NCI-H2196 (cell line): ENCODE results near the gene NLGN2.

Experiments
- DNase-seq: peaks from one replicate; lab custom pipeline; 2025; ENCODE audit not compliant: unreplicated experiment; lab: John Stamatoyannopoulos, UW

NLGN2 gene

DNA sequence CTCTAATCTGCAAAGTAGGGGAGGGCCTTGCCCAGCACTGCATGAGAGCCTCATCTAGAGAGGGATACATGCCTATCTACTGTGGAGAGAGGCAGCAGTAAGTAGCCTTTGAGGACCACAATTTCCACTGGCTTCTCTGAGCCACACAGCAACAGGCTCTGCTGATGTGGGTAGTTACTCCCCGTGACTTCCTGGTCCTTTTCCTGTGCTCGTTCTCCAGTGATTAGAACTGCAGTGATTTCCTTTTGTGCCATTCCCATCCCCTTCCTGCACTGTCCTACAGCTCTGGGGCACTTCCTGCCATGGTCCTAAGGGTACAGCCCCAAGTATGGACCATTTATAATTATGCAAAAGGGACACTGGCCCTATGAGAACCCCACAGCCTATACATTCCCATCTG lies 16.3 kb upstream of the NLGN2 start:
- DNase-seq, result no peak

DNA sequence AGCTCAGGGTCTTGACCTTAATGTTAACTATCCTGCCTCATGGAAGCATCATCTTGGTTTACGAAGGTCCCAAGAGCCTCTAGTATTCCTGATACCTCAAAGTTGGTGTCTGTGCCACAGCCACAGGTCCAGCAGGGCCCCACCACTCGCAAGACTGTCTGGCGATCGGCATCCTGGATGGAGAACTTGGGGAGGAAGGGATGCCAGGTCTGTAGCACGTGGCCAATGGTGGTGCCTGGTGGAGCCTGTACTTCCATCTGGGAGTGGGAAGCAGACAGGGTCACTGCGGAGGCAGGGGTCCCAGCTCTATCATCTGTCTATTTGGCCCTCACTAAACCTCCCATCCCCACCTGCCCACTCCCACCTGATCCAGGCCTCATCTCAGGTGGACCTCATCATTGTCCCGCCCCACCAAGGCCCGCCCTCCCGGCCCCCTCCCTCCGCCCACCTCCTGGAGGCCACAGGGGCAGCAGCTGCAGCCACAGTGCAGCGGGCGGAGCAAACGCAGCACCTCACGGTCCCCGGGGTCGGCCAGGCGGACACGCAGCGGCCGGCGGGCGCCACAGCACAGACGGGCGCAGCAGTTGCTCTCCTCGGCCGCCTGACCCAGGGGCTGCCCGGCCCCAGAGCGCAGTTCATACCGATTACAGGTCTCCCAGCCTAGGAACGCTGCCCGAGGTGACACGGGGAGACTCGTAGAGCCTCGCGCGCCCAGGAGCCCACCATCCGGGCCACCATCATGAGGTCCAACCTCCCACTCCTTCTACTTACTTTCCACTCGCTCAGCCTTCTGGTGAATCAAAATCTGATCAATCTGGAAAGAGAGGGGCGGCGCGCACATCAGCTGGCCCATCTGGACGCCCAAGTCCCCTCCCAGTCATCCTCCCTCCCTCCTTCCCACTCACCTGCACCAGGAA lies 14.7 kb upstream of the NLGN2 start:
- no peak for DNase-seq

DNA sequence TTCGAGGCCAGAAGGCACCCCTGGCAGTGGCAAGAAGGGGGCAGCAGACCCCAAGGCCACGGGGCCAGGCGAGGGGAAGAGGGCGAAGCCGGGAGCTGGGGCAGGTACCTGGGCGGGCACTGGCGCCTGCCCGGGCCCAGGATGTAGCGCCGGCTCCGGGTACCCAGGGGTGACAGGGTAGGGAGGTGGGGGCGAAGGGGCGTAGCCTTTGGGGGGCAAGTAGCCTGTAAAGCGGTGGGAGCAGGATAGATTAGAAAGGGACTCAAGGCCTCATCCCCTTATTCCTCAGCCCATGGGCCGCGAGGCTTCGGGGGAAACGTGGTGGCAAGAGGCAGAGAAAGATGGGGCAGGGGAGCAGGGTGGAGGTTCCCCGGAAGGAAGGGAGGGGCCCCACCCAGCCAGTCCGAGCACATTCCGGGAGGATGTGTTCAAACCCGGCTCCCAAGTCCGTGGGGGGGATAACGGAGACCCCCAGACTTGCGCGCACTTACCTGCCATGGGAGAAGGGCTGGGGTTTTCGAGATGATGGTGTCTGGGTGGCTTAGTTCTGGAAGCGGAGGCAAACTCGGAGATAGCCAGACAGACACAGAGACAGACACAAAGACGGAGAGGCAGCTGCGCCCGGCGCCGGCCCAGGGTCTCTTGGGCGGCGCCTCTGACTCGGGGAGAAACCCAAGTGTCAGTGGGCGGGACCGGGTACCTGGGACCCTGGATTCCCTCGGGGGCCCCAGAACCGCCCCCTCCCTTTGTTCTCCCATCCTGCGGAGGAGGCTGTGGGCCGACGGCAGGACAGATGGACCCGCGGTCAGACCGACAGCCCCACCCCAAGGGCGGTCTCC lies 13.8 kb upstream of the NLGN2 start:
- no peak for DNase-seq

DNA sequence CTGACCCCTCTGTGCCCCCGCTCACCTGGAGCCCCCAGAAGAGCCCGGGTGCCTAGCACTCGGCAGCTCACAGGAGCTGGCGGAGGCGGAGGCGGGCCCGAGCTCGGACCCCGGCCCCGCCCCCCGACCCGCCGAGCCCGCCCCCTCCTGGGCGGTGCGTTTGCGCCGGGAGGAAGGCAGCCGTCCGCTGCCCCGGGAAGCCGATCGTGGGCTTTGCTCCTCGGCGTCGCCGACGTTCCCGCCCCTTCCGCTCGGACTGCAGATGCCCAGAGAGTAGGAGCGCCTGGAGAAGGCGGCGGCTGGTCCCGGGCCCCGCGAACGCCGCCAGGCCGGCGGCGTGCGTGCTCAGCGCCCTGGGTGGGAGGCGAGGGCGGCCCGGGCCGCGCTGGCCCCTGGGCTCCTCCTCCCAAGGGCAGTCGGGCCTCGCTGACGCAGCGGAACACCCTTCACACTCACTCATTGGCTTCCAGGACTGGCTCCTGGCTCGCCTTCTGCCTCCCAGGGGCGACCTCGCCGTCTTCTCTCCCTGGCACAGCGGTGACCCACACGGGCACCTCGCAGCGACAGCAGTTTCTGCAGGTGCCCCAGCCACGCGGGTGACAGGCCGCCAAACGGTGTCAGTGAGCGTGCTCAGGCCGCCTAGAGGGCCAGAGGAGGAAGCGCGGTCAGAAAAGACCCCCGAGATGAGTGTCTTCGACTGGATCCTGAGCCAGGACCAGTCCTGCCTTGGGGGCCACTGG lies 13.0 kb upstream of the NLGN2 start, which contains the start of gene PLSCR3:
PLSCR3 (minus strand) TSS at position 74 of the 740 bp plus-strand sequence. CDS start 415 bp downstream, outside the sequence.
- peak; percentile 54 for DNase-seq

DNA sequence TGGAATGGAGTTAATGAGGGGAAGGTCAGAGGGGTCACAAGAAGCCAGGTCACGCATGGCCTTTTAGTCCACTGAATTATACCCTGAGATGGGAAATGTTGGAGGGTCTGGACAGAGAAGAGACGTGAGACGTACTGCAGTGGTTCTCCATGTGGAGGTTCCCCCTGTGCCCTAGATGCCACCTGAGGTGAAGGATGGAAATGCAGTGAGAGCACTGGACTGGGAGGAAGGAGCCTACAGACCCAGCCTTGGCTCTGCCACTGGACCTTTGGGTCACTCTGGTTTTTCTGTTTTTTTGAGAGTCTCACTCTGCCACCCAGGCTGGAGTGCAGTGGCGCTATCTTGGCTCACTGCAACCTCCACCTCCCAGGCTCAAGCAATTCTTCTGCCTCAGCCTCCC lies 11.5 kb upstream of the NLGN2 start:
- DNase-seq, result no peak

DNA sequence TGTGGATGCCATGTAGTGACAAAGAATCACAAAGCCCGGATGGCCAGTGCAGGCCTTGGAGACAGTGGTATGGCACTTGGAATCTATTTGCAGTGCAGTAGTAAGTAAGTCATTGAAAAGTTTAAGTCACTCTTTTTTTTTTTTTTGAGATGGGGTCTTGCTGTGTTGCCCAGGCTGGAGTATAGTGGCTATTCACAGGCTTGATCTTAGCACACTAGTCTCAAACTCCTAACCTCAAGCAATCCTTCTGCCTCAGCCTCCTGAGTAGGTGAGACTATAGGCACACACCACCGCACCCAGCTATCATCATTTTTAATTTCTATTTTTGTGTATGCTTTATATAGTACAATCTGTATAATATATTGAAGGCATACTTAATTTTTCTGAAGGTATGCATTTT lies 9.0 kb upstream of the NLGN2 start:
- no peak for DNase-seq

DNA sequence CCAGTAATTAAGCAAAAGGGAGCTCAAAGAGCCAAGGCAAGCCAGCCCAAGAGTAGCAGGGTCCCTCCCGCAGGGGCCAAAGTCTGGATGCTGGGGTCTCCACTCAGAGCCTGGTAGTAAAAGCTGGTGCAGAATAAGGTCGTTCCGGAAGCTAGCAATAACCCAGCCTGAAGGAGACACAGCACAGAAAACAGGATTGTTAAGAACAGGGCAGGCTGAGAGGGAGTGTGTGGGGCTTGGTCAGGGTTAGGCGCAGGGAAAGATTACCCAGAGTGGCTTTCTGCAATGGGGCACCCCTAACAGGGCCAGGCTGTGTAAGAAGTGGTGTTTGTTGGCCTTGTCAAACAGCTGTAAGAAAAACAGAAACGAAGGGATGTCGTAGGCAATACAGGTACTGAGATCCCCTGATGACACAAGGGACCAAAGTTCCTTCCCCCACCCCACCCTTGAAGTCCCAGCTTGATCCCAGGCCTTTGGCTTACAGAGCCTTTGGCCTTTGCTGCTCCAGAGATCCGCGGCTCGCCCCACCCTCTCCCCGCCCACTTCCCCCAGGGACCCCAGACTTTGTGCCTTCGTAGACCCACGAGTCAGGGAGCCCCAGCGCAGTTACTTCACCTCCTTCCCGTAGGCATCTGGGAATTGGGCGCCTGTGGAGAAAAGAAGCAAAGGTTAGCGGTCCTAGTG lies 4.5 kb upstream of the NLGN2 start:
- peak; percentile 26 for DNase-seq

DNA sequence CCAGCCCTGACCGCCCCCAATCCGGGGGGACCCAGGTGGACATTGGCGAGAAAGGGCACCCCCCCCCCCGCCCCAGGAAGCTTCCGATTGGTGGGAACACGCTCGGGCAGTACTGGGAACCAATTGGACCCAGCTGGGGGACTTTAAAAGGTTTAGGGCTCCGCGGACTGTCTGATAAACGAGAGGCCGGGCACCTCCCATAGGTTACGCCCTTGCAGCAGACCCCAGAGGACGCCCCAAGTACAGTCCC lies 4.0 kb upstream of the NLGN2 start:
- peak; percentile 55 for DNase-seq

DNA sequence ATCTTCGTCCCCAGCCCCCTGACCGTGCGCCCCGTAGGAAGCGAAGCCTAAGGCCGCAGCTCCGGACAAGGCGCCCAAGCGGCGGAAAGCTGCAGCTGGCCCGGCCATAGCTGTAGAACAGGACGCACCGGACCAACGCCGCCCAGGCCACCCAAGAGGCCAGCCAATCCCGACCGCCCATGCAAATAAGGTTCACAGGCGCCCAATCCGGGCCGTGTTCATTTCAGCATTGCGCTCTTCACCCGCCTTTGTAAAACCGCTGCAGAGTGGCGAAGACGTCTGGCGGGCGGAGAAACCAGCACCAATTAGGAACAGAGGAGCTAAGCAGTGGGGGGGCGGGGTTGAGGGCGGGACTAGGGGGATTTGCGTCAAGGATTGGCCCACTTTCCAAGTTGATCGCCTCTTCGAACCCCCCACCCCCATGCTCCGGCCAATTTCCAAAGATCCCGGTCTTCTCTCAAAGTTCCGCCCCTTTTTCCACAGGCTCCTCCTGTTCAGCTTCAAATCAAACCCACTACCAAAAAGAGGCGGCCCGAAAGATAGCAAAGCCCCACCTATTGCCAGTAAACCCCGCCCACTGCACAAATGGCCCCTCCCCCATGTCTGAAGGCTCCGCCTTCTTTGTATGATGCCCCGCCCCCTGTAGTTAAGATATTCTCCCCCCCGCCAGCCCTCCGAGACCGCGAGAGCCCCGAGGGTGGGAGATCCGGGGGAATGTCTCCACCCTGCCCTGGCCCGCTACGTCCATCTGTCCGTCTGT lies 3.5 kb upstream of the NLGN2 start, which contains the start of gene TMEM256:
TMEM256 (minus strand) TSS at position 121 of the 760 bp plus-strand sequence; CDS start at position 108, 13 bp downstream.
- DNase-seq, result peak; percentile 87

DNA sequence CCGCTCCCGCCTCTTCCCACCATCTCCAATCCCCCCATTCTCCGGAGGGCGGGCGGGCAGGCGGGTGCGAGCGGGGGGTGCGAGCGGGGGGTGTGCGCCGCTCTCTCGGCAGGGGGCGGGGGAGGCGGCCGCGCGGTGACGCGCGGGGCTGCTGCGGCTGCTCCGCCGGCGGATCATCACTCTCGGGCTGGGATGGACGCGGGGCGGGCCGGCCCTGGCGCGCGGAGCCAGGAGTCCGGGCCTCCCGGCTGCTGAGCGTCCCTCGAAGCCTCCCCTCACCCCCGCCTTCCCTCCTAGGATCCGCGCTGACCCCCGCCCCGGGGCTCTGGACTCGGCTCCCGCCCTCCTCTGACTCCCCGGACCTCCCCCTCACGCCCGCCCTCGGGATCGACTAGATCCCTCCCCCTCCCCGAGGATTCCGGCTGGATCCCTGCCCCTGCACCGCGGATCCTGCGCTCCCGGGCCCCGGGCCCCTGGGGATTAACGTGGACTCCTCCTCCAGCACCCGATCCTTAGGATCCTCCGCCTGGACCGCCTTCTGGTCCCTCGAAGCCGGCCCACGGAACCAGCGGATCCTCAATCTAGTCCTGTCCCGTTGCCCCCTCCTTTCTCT lies 2.8 kb upstream of the NLGN2 start:
- peak; percentile 52 for DNase-seq

DNA sequence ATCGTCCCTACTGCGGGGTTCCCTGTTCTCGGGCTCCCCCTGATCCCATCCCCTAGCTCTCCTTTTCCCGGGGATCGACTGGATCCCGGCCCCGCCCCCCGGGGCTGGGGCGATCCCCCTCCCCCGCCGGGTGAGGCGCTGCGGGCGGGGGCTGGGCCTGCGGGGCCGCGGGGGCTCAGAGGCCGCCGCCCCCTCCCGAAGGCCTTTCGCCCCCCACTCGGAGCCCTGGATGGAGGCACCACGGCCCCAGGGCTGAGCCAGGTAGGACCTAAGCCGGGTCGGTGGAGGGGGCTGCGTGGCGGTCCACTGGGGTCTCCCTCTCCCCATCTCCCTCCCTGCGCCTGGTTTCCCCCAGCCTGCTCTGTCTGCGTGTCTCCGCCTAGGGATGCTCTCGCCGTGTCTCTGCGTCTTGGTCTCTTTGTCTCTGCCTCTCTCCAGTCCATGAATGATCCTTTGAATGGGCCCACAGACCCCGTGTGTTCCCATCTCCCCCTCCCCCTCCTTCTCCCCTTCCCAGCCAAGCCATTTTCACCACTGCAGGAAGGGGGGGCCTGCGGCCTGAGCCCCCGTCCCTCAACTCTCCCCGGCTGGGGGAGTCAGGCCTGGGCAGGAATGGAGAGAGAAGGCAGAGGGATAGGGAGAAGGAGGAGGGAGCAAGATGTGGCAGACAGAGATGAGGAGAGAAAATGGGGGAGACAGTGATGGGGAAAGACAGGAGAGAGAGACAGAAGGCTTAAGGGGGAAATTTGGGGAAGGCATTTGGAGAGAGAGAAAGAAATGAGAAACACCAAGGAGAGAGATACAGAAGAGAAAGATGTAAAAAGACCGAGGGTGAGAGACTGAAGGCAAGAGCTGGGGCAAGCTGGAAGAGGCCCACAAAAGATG lies 2.1 kb upstream of the NLGN2 start:
- no peak for DNase-seq

DNA sequence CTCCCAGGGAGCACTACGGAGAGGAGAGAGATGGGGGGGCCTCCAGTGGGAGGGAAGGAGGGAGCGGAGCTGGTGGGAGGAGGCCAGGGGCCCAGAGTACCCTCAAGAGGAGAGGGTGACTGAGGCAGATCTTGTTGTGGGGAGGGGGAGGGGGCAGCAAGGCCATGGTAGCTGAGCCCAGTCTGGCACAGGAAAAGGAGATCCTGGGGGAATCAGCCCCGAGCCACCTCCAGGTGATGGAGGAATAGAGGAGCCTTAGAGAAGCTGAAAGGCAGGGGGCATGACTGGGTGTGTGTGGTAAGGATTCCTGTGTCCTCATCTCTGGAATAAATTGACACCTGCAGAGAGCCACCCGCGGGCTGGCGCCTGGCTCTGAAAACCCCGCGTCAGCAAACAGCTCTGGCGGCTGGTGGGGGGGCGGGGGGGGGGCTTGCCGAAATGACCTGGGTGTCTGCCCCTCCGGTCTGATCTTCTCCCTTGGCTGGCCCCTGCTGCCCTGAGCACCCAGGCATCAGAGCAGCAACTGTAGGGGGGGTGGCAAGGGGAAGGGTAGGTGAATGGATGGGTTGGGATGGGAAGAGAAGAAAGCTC lies 1.3 kb upstream of the NLGN2 start:
- no peak for DNase-seq

DNA sequence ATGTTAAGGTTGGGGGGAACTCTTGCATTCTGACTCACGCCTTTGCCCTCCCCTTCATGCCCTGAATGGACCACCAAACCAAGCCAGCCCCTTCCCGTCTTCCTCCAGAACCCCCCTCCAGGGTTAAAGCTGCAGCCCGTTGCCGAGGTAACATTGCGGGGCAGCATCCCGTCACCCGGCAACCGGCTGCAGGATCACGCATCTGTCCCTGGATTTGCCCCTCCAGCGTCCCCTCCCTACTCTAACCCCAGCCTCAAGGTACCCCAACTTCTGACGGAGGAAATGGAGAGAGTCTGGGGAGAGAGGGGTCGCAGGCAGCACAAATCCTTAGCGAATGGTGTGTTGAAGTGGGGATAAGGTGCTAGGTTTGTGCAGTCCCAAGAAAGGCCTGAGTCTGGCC lies 563 bp upstream of the NLGN2 start:
- no peak for DNase-seq

DNA sequence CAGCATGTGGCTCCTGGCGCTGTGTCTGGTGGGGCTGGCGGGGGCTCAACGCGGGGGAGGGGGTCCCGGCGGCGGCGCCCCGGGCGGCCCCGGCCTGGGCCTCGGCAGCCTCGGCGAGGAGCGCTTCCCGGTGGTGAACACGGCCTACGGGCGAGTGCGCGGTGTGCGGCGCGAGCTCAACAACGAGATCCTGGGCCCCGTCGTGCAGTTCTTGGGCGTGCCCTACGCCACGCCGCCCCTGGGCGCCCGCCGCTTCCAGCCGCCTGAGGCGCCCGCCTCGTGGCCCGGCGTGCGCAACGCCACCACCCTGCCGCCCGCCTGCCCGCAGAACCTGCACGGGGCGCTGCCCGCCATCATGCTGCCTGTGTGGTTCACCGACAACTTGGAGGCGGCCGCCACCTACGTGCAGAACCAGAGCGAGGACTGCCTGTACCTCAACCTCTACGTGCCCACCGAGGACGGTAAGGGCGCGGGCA lies 645 bp downstream of the NLGN2 start:
- DNase-seq, result no peak

DNA sequence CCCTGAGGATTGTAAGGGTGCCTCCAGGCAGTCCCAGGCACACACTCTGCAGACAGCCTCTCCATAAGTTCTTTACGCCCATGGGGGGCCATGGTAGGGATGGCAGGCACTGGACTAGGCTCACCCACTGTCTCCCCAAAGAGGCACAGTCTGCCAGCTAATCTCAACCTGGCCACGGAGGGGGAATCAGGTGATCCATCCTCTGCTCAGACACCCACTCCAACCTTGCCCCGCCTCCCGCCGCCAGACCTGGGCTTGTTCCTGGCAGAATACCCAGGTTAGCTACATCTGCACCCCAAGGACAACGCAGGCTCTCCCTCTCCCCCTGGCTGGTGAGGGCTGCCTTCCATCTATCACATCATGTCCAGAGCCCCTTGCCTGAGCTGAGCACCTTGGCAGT lies 1.2 kb downstream of the NLGN2 start:
- no peak for DNase-seq

DNA sequence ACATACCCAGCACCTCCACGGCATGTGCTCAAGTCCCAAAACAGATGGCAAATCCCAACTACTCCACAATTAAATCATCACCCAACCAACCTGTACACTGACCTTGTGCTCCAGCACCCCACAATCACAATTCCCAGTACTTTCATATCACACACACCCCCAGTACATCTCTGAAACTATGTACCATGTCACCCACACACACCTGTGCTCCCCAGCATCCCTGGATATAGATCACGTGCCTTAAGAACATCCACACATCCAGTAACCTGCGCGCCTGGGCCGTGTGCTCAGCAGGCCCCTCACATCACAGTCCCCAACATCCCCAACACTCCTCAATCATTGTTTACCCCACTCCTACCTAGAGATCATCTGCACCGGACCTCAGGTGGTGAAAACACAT lies 2.1 kb downstream of the NLGN2 start:
- DNase-seq, result no peak

DNA sequence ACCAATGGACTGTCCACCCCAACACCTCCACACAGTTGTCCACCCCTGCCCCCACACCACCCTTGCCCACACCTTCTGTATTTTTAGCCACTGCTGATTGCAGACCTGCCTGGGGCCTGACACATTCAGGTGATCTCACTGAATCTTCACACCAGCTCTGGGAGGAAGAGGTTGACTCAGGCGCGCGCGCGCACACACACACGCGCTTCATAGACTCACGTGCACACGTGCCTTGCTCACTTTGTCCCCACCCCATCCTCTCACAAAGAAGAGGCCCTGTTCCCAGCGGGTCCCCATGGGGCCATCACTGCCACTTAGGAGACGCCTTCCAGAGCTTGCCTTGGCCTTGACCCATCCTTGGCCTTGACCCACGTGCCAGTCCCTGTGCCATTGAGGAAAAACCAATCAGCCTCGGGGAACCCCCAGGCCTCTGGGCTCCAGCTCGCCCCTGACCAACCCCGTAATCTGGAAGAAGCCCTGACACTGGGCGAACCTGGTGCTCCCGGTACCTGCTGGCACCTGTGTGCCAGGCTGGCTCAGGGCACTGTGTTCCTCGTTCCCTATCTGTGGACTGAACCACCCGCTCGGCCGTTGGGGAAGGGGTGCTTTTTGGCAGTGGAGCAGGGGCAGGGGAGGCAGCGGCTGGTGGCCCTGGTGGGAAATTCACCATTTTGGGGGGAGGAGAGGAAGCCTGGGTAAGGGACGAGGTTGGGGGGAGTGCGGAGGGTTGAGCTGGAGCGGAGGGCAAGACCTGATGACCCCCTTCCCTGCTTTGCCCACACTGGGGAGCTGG lies 3.2 kb downstream of the NLGN2 start:
- DNase-seq, result no peak

DNA sequence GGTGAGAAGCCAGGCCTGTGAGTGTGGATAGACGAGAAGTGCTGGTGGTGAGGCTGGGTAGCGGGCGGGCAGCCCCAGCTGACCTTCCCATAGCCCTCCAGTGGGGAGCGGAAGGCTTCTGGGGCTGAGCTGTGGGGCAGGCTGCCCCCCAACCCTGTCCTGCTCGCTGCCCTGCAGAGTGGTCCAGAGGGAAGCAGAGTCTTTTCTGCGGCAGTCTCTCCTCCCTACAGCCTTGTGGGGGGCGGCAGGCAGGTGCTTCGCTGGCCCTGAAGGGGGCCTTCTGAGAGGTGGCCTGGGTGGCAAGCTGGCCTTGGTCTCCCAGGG lies 3.7 kb downstream of the NLGN2 start:
- DNase-seq, result no peak
